ENCODE results near the gene RRP15.

The RRP15 gene

DNA sequence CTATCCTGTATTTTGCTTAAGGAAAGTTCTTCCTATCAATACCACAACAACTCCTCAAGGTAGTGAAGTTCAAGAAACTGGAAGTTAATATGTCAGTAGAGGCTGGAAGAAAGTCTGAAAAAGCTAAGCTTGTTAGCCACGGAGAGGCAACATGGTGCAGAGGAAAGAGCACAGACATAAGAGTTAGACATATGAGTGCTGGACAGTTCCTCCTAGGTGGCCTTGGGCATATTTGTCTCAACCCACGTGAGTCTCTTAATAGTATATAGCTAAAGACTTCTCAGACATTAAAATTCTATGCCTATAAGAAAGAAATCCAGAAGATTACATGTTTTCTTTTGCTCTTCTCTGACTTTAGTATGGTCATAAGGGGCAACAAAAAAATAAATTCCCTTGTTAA is 22.8 kb upstream of the RRP15 start:
- no peak for FAIRE-seq
- TF ChIP-seq POLR2AphosphoS5 (IDR thresholded peaks at IDR 0.05; ENCODE audit: low read depth, low read length), result no peak
- no peak for TF ChIP-seq TAF1 (IDR thresholded peaks at IDR 0.05; ENCODE audit: borderline replicate concordance, low read depth, low read length)
- no peak for TF ChIP-seq POLR2A (IDR thresholded peaks at IDR 0.05; ENCODE audit: low read depth, low read length)
- DNase-seq (ENCODE audit: insufficient read length), result no peak

DNA sequence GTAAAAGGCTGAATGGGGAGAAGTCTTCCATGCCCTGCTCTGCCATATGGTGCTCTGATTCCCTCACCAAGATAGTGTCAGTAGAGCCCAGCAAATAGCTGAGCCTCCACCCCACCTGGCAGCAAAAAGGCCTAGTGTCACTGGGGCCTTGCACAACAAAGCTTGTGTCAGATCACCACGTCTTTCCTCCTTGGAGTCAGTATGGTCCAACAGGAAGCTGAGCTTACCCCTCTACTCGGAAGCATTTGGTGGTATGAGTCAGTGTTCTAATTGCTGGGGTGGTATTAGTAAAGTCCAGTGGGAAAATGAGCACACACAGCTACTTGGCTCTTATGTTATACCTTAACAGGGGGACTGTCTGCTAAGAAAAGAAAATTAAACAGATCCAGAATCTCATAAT is 18.7 kb upstream of the RRP15 start:
- TF ChIP-seq POLR2A (IDR thresholded peaks at IDR 0.05; ENCODE audit: low read depth, low read length), result no peak
- TF ChIP-seq POLR2AphosphoS5 (IDR thresholded peaks at IDR 0.05; ENCODE audit: low read depth, low read length), result no peak
- no peak for TF ChIP-seq TAF1 (IDR thresholded peaks at IDR 0.05; ENCODE audit: borderline replicate concordance, low read depth, low read length)
- DNase-seq (ENCODE audit: insufficient read length), result no peak
- FAIRE-seq, result no peak

DNA sequence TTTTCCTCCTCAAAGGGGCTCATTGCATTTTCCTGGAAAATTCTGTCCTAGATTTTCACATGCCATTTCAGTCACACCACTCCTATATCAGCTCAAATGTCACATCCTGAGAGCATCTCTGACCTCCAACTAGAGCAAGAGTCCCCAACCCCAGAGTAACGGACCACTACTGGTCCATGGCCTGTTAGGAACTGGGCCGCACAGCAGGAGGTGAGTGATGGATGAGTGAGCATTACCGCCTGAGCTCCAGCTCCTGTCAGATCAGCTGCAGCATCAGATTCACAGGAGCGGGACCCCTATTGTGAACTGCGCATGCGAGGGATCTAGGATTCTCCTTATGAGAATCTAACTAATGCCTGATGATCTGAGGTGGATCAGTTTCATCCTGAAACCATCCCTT is 12.7 kb upstream of the RRP15 start:
- FAIRE-seq, result no peak
- TF ChIP-seq POLR2AphosphoS5 (IDR thresholded peaks at IDR 0.05; ENCODE audit: low read depth, low read length) (no peak), TAF1 (IDR thresholded peaks at IDR 0.05; ENCODE audit: borderline replicate concordance, low read depth, low read length) (no peak), POLR2A (IDR thresholded peaks at IDR 0.05; ENCODE audit: low read depth, low read length) (no peak)
- DNase-seq (ENCODE audit: insufficient read length), result no peak

DNA sequence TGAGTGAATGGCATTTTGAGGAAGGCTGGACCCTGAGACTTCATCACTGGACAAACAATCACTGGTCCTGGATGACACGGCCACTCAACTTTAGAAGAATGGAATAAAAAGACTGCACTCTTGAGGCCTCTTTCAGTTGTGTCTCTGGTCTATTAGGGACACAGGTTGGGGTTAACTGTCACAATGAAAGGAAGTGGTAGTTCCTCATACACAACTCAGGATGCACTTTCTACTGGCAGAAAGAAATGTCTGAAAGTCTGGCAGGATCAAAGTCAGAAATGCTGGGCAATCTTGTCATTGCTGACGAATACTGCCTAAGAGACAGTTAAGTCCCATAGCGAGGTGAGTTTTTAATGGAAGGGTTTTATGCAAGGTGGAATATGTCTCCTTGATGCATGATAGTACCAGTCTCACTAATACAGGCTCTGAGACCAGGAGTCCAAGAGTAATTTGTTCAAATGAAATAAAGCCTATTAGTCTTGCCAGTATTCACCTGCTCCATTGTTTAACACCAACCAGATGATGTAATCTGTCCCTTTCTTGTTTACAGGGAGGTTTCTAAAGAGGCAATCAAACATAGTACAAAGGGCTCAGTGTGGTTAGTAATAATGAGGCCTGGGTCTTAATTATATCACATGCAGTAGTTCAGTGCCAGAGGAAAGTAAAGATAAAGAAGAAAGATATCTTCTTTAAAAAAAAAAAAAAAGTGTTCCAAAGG is 11.2 kb upstream of the RRP15 start:
- FAIRE-seq (no peak), DNase-seq (ENCODE audit: insufficient read length) (no peak)
- TF ChIP-seq POLR2A (IDR thresholded peaks at IDR 0.05; ENCODE audit: low read depth, low read length), result no peak
- no peak for TF ChIP-seq TAF1 (IDR thresholded peaks at IDR 0.05; ENCODE audit: borderline replicate concordance, low read depth, low read length)
- TF ChIP-seq POLR2AphosphoS5 (IDR thresholded peaks at IDR 0.05; ENCODE audit: low read depth, low read length), result no peak

DNA sequence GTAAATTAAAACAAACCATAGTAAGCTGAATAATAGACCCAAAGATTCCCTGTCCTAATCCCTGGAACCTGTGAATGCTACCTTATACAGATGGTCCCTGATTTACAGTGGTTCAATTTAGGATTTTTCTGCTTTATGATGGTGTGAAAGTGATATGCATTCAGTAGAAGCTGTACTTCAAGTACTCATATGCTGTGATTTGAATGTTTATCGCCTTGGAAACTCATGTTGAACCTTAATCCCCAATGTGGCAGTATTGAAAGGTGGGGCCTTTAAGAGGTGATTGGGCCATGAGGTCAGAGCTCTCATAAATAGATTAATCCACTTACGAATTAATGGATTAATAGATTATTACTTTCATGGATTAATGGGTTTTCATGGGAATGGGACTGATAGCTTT is 10.6 kb upstream of the RRP15 start:
- DNase-seq (ENCODE audit: insufficient read length) (no peak), FAIRE-seq (no peak)
- no peak for TF ChIP-seq TAF1 (IDR thresholded peaks at IDR 0.05; ENCODE audit: borderline replicate concordance, low read depth, low read length)
- TF ChIP-seq POLR2A (IDR thresholded peaks at IDR 0.05; ENCODE audit: low read depth, low read length), result no peak
- TF ChIP-seq POLR2AphosphoS5 (IDR thresholded peaks at IDR 0.05; ENCODE audit: low read depth, low read length), result no peak

DNA sequence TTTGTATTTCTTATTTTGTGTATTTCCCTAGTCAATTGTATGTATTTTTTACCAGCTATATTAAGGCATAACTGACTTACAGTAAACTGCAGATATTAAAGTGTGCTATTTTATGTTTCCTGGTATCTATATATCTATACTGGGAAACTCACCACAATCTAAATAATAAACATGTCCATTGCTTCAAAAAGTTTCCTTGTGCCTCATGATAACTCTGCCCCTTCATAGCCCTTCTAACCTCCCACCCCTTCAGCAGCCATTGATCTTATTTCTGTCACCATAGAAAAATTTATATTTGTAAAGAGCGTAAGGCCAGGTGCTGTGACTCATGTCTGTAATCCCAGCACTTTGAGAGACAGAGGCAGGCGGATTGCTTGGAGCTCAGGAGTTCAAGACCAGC is 9.3 kb upstream of the RRP15 start:
- FAIRE-seq, result no peak
- no peak for TF ChIP-seq TAF1 (IDR thresholded peaks at IDR 0.05; ENCODE audit: borderline replicate concordance, low read depth, low read length)
- no peak for TF ChIP-seq POLR2A (IDR thresholded peaks at IDR 0.05; ENCODE audit: low read depth, low read length)
- TF ChIP-seq POLR2AphosphoS5 (IDR thresholded peaks at IDR 0.05; ENCODE audit: low read depth, low read length), result no peak
- DNase-seq (ENCODE audit: insufficient read length), result no peak

DNA sequence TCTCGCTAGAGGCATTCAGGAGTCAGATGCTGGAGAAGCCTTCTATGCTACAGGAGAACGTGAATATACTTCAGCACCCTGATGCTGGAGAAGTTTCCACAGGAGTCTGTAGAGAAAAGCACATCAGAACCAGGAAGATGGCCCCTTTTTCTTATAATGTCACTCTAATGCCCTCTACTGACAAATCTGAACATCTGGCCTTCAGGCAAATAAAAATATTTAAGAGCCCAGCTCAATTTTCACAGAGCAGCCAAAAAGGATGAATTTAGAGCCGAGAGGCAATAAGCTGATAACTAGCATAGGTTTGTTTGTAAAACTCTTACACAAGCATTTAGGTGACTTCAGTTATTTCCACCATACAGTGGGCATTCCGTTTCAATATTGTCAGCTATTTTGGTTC is 3.8 kb upstream of the RRP15 start:
- no peak for FAIRE-seq
- TF ChIP-seq POLR2A (IDR thresholded peaks at IDR 0.05; ENCODE audit: low read depth, low read length), result no peak
- TF ChIP-seq POLR2AphosphoS5 (IDR thresholded peaks at IDR 0.05; ENCODE audit: low read depth, low read length), result no peak
- TF ChIP-seq TAF1 (IDR thresholded peaks at IDR 0.05; ENCODE audit: borderline replicate concordance, low read depth, low read length), result no peak
- DNase-seq (ENCODE audit: insufficient read length), result no peak

DNA sequence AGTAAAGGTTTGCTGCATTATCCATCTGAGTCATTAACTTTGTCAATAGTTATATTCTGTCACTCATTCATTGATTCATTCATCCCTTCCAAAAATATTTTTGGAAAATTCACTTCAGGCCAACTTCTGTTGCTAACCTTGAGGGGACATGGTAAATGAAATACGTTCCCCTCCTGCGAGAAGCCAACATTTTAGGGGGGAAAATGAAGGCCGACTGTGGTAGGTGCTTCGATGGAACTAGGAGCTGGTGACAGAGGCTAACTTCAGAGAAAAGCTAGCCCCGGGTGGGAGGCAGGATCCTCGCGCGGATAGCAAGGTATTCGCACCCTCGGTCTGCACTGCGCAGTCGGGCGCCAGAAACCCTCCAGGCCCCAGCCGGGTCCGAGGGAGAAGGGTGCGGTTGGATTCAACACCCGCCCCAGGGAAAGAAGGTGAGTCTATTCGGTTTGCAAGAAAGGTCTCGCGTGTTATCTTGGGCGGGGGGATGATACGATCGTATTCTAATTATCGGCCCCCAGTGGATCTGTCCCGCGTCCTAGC is 646 bp upstream of the RRP15 start:
- FAIRE-seq (no peak), DNase-seq (ENCODE audit: insufficient read length) (no peak)
- TF ChIP-seq POLR2AphosphoS5 (IDR thresholded peaks at IDR 0.05; ENCODE audit: low read depth, low read length), result no peak
- no peak for TF ChIP-seq POLR2A (IDR thresholded peaks at IDR 0.05; ENCODE audit: low read depth, low read length)
- no peak for TF ChIP-seq TAF1 (IDR thresholded peaks at IDR 0.05; ENCODE audit: borderline replicate concordance, low read depth, low read length)

DNA sequence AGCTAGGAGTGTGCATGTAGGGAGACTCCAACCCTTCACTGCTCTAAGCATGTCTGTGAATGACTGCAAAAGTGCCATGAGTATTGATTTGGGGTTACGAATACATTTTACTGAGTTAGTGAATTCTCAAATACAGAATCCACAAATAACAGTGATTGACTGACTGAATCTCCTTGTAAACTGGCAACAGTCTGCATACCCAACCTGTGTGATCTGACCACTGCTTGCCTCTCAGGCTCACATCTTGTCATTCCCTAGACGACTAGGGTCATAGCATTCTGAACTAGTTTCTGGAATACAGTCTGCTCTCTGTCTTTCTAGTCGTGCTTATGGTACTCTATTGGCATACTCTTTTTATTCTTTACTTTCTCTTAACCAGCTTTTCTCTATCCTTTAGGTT is 7.4 kb downstream of the RRP15 start:
- TF ChIP-seq POLR2A (IDR thresholded peaks at IDR 0.05; ENCODE audit: low read depth, low read length), result no peak
- no peak for TF ChIP-seq TAF1 (IDR thresholded peaks at IDR 0.05; ENCODE audit: borderline replicate concordance, low read depth, low read length)
- TF ChIP-seq POLR2AphosphoS5 (IDR thresholded peaks at IDR 0.05; ENCODE audit: low read depth, low read length), result no peak
- DNase-seq (ENCODE audit: insufficient read length), result no peak
- FAIRE-seq, result no peak

DNA sequence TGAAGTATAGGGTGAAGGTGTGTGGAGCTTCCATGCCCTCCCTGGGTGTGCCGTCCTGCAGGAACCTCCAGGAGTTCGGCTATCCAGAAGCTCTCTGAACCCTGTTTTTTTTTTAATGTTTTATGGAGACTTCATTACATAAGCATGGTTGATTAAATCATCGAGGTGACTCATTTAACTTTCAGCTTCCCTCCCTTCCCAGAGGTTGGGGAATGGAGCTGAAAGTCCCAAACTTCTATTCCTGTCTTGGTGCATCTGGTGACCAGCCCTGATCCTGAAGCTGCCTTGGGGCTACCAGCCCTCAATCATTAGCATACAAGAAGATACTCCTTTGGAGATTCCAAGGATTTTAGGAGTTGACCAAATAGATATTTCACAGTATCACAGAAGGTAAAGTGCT is 9.5 kb downstream of the RRP15 start:
- DNase-seq (ENCODE audit: insufficient read length) (no peak), FAIRE-seq (no peak)
- TF ChIP-seq POLR2A (IDR thresholded peaks at IDR 0.05; ENCODE audit: low read depth, low read length) (no peak), POLR2AphosphoS5 (IDR thresholded peaks at IDR 0.05; ENCODE audit: low read depth, low read length) (no peak), TAF1 (IDR thresholded peaks at IDR 0.05; ENCODE audit: borderline replicate concordance, low read depth, low read length) (no peak)

DNA sequence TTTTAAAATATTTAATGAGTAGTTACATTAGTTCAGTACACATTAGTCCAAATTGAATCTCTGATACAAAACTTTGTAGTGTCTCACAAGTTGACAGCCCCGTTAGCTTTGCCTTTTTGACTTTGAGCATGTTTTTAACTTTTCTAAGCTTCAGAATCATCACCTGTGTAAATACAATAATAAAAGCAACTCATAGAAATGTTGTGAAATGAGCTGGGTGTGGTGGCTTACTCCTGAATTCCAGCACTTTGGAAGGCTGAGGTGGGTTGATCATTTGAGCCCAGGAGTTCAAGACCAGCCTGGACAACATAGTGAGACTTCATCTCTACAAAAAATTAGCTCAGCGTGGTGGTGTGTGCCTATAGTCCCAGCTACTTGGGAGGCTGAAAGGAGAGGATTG is 11.1 kb downstream of the RRP15 start:
- TF ChIP-seq POLR2AphosphoS5 (IDR thresholded peaks at IDR 0.05; ENCODE audit: low read depth, low read length) (no peak), TAF1 (IDR thresholded peaks at IDR 0.05; ENCODE audit: borderline replicate concordance, low read depth, low read length) (no peak), POLR2A (IDR thresholded peaks at IDR 0.05; ENCODE audit: low read depth, low read length) (no peak)
- DNase-seq (ENCODE audit: insufficient read length), result no peak
- no peak for FAIRE-seq

DNA sequence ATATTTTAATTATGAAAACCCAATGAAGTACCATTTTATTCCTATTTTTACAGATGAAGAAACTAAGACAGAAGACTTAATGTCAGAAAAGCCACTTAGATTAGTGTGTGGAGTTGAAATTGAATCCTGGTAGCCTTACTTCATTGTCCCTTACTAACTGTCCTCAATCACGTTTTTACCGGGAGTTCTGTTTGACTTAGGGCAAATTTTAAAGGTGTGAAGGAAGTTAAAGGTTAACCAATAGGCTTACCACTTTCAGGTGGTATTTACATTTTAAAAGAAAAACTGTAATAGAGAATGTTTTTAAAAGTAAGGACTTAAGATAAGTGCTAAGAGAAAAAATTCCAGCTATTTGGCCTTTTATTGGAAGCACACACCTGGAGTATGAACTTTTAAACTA is 12.4 kb downstream of the RRP15 start:
- FAIRE-seq (no peak), DNase-seq (ENCODE audit: insufficient read length) (no peak)
- no peak for TF ChIP-seq POLR2AphosphoS5 (IDR thresholded peaks at IDR 0.05; ENCODE audit: low read depth, low read length)
- TF ChIP-seq POLR2A (IDR thresholded peaks at IDR 0.05; ENCODE audit: low read depth, low read length), result no peak
- no peak for TF ChIP-seq TAF1 (IDR thresholded peaks at IDR 0.05; ENCODE audit: borderline replicate concordance, low read depth, low read length)
